Measurements from ENCODE around the gene DLST.
A peak's percentile ranks its signal among the peaks of the same experiment; 100 is the strongest.
"Not testable (repeated sequence)": the region's sequence is repeated elsewhere in the genome, so short reads cannot be mapped to it uniquely, and the experiment has no call there.

DLST gene

GRCh38 chr14:74917646-74918081, 35.9 kb downstream of the DLST start:
- DNase-seq (ENCODE audit: low spot score), result no peak

GRCh38 chr14:74918380-74918779, 36.7 kb downstream of the DLST start:
- DNase-seq (ENCODE audit: low spot score), result no peak

GRCh38 chr14:74919421-74920165, 37.9 kb downstream of the DLST start:
- DNase-seq (ENCODE audit: low spot score), result no peak

DNA sequence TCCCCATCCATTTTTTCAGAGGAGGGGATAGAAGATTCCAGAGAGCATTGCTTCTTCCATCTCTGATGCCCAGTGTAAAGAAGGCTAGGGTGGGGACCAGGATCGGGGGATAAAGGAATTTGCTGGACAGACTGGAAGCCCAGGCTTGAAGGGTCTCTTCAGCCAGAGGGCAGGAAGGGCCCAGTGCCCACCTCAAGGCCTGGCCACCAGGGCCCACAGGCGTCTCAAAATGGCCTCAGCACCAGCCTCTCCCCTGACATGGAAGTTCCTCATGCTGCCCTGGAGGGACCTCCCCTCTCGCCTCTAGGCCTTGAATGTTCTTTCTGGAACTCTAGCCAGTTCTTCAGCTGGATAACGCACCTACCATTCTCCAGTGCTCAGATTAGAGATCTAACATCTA, 38.6 kb downstream of the DLST start:
- no peak for DNase-seq (ENCODE audit: low spot score)

DNA sequence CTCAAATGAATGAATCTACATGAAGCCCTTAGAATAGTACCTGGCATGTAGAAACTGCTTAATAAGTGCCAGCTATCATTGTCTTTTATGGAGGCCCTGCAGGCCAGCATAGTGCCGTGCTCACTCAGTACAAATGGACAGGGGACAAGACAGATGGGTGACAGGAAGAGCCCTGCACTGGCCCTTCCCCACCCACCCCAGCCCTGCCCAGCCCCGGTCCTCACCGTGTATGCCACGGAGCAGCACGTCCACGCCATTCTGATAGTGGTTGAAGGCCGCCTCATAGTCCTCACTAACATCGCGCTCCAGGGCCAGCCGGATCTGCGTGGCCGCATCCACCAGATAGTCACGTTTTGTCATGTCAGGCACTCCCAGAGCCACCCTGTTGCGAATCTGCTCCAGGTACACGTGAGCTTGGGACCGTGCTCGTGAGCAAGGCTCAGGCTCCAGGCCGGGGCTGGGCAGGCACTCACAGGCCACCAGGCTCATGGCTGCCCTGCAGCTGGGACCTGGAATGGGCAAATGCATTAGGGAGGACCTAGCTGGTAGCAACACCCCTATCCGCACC, 39.4 kb downstream of the DLST start:
- no peak for DNase-seq (ENCODE audit: low spot score)

DNA sequence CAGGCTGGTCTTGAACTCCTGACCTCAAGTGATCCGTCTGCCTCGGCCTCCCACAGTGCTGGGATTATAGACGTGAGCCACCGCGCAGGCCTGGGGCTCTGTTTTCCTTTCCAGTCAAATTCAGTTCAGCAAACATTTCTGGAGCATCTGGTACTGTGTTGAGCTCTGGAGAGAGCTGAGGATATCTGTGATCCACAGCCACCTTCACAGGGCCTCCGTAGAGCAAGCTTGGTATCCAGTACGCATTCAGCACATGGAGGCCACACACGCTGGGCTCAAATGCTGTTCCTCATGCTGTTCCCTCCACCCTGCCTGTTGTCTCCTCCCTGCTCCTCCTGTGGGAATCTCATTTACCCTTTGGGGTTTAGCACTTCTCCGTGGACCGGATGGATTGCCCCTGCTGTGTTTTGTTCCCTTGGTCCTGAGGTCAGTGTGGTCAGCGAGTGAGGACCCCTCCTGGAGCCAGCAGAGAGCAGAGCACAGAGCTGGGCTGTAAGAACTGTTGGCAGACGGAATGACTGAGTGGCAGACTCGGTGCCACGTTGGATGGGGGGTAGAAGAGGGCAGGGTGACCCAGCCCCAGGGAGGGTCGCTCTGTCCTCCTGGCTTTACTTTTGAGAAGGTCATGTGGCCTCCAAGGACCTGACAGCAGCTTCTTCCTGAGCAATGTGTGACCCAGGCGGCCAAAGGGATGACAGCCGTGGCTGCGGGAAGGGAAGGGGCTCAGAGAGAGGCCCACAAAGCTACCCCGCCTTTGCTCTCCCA, 40.5 kb downstream of the DLST start:
- no peak for DNase-seq (ENCODE audit: low spot score)

- DNase-seq (ENCODE audit: low spot score), result peak; percentile 73
Observed at GRCh38 chr14:74922752-74923401, 41.2 kb downstream of the DLST start, which contains the start of gene RPS6KL1. RPS6KL1 (minus strand) TSS chr14:74923260; CDS start chr14:74921541, 1,719 bp downstream.

- DNase-seq (ENCODE audit: low spot score), result no peak
Observed at GRCh38 chr14:74924061-74924460, 42.3 kb downstream of the DLST start.

GRCh38 chr14:74927225-74927624, 45.5 kb downstream of the DLST start:
- no peak for DNase-seq (ENCODE audit: low spot score)

DNA sequence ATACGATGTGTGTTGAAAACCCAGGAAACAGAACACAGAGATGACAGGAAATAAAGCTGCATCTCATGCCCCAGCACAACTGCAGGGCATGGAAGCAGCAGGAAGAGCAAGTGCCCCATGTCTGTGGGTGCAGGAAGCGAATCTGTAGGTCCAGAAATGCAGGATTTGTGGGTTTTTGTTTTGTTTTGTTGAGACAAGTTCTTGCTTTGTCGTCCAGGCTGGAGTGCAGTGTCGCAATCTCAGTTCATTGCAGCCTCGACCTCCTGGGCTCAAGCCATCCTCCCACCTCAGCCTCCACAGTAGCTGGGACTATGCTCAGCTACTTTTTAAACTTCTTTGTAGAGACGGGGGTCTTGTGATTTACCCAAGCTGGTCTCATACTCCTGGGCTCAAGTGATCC, 47.5 kb downstream of the DLST start:
- no peak for DNase-seq (ENCODE audit: low spot score)

- DNase-seq (ENCODE audit: low spot score), result not testable (repeated sequence)
Observed at GRCh38 chr14:74931744-74932143, 50.0 kb downstream of the DLST start.

- DNase-seq (ENCODE audit: low spot score), result no peak
Observed at GRCh38 chr14:74932401-74932901, 50.7 kb downstream of the DLST start.

- not testable (repeated sequence) for DNase-seq (ENCODE audit: low spot score)
Observed at GRCh38 chr14:74932936-74933335, 51.2 kb downstream of the DLST start.

GRCh38 chr14:74934041-74934440, 52.3 kb downstream of the DLST start:
- DNase-seq (ENCODE audit: low spot score), result no peak

GRCh38 chr14:74934476-74935359, 53.0 kb downstream of the DLST start:
- DNase-seq (ENCODE audit: low spot score), result no peak

- DNase-seq (ENCODE audit: low spot score), result no peak
Observed at GRCh38 chr14:74935360-74935680, 53.6 kb downstream of the DLST start.

DNA sequence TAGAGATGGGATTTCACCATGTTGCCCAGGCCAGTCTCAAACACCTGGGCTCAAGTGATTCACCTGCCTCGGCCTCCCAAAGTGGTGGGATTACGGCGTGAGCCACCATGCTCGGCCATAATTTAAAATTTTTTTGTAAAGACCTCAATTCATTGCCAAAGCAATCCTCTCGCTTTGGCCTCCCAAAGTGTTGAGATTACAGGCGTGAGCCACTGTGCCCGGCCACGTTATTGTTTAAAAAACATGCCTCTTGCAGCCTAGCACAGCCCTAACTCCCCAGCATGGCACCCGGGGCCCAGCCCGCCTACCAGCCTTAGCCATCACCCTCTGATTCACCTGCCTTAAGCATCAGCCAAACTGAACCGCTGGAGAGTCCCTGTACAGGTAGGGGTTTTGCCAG, 54.4 kb downstream of the DLST start:
- DNase-seq (ENCODE audit: low spot score), result no peak

DNA sequence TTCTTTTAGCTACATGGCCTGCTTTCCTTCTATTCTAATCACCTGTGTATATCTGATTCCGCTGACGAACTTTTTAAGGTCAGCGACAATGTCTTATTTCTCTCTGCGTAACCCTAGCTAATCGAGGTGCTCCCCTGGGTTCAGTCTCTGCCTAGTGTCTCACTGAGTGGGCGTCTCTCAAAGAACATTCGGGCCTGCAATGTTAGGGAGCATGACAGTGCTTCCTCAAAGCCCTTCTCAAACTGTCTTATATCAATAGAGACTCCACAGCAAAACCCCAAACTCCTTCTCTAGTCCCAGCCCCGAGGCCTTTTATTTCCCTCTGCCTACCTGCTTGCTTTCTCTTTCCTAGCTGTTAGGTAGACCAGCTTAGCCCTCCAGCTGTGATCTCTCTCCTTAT, 55.0 kb downstream of the DLST start:
- no peak for DNase-seq (ENCODE audit: low spot score)

DNA sequence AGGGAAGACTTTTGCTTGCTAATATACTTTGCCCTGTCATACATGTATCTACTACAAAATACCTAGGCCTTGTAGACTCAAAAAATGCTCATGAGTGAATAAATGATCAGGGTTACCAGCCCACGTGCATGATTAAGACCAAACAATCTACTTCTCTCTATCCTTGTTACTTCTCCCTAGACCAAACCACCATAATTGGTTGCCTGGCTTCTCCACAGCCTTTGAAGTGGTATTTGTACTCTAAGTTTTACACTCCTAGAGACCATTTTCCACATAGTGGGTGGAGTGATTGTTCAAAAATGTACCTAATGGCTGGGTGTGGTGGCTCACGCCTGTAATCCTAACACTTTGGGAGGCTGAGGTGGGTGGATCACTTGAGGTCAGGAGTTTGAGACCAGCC, 55.5 kb downstream of the DLST start:
- no peak for DNase-seq (ENCODE audit: low spot score)

- DNase-seq (ENCODE audit: low spot score), result no peak
Observed at GRCh38 chr14:74938531-74939495, 57.1 kb downstream of the DLST start.
